NOMO-1 treated with DMSO at 0.1 percent for 48 hours (cell line): ENCODE measurements around the gene RABEP1.
A peak's percentile ranks its signal among the peaks of the same experiment; 100 is the strongest.
"Not testable (repeated sequence)": the region's sequence is repeated elsewhere in the genome, so short reads cannot be mapped to it uniquely, and the experiment has no call there.

Experiments
- DNase-seq: peaks from one replicate; lab custom pipeline; 2025; ENCODE audit not compliant: unreplicated experiment; lab: John Stamatoyannopoulos, UW

The RABEP1 gene

DNA sequence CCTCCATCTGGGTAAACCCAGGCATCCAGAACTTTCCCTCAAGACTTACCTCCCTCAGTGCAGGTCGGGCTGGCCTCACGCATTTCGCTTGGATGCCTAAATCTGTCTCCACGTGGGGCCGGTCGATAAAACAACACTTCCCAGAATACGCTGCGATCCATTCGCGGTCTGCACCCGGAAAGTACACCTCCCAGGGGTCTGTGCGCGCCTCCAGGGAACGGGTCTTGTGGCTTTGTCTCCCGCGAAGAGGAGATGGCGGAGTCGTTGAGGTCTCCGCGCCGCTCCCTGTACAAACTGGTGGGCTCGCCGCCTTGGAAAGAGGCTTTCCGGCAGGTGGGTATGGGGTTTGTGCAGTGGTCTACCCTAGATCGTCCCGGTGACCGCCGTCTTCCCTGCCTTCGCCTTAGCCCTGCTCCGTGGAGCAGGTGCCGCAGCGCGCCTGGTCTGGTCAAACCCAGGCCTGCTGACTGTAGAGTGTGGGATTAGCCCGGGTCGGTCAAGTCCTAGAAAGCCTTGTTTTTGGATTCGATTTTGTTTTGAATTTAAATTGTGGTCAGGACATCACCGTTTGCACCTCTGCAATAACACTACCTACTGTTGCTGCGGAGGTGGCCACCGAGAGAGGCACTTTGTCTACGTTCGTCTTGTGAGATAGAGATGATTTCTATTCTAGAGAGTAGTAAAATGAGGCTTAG, 138.0 kb downstream of the RABEP1 start, which contains the start of gene RPAIN:
Gene RPAIN, plus strand, starts transcription at position 224 of the 695 bp plus-strand sequence. Its CDS starts 29 bp downstream, at position 253.
- peak; percentile 91 for DNase-seq

DNA sequence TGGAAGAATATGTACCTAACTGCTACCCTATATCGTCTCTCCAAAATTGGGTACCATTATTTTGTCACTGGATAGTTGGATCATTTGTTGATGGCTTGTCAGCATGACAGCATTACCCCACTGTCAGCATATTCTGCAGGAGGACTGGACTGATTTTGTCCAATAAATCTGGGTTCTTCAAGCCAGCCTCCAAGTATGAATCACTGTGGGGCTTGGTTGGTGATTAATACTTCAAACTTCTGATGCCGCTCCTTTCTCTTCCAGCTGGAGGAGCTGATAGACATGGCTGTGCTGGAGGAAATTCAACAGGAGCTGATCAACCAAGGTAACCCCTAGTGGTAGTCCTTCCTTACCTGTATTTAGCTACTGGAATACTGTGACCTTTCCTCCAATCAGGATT, 140.4 kb downstream of the RABEP1 start:
- DNase-seq, result no peak

DNA sequence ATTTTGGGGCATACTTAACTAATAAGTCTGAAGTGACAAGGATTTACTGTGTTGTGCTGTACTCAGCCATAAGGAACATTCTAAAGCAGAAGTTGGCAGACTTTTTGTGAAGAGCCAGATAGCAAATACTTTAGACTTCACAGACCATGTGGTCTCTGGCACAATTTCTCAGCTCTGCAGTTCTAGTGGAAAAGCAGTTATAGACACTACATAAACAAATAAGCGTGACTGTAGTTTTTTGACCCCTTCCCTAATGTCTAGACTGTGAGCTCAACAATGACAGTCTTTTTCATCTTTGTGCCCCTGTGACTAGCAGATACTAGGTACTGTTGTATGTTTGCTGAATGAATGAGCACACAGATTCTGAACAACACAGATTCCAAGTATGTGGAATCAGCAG, 142.8 kb downstream of the RABEP1 start:
- DNase-seq, result no peak

DNA sequence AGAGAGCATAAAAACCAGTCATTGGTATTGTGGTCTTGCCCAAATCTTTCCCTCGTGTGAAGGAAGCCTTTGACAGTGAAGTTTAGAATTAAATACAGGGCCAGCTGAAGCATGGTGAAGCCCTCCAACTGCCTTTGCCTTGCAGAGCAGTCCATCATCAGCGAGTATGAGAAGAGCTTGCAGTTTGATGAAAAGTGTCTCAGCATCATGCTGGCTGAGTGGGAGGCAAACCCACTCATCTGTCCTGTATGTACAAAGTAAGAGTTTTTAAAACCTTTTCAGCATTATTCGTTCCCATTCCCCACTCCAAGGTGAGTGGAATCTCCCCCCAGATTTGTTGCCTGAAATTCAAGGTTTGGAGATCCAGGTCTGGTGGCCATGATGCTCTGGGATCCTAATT, 143.7 kb downstream of the RABEP1 start:
- DNase-seq, result no peak

DNA sequence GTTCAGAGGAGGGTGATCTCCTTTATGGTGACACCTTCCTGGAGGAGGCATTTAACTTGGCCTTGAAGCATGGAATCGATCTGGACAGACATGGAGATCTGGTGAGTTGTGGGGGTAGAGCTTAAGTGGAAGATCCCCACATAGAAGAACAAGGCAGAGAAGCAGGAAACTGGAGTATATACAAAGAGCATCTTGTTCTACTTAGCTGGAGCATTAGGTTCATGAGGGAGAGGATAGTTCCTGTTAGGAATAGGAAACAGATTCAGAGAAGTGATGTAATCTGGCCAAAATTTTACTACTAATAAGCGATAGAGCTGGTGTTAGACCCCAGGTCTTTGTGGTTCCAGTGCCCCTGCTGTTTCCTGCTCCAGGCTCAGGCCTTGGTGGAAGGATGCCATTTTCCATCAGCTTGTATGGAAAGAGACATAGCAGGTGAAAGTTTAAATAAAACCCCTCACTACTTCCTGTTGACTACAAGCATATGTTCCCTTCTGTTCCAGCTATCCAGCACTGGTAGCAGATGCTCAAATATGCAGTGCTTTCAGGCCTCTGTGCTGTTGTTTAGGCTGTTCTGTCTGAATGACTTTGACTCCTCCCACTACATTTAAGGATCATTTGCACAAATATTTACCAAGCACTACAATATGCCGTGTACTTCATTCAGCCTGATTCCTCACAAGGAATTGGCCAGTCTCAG, 147.3 kb downstream of the RABEP1 start:
- DNase-seq, result no peak

DNA sequence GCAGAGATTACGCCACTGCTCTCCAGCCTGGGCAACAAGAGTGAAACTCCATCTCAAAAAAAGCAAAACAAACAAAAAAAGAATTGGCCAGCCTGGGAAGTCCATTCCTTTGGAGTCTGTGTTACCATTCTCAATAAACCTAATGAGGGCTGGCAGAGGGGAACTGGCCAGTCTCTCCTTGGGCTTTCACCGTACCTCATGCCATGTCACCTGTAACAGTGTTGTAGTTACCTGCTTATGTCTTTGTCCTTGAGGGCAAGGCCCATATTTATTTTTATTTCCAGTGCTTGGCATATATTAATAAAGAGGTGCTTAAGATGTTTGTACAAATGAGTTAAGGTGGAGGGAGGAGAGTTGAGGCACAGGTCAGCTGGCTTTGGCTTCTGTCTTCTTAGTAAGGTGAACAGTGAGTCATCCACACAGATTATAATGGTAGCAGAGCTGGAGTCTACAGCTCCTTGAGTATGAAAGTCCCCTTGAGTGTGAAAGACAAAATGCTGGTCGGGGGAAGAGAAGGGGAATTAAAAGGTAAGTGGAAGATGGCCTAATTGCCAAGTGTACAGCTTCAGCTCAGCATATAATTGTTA, 148.4 kb downstream of the RABEP1 start:
- no peak for DNase-seq

DNA sequence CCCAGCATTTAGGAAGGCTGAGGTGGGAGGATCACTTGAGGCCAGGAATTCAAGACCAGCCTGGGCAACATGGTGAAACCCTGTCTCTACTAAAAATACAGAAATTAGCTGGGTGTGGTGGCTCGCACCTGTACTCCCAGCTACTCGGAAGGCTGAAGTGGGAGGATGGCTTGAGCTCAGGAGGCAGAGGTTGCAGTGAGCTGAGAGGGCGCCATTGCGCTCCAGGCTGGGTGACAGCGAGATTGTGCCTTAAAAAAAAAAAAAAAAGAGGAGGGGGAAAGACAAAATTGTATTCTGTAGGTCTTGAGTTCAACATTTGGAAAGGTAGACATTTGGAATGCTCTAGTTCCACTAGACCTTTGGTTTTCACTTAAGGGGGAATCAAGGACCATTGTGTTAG, 149.2 kb downstream of the RABEP1 start:
- not testable (repeated sequence) for DNase-seq

DNA sequence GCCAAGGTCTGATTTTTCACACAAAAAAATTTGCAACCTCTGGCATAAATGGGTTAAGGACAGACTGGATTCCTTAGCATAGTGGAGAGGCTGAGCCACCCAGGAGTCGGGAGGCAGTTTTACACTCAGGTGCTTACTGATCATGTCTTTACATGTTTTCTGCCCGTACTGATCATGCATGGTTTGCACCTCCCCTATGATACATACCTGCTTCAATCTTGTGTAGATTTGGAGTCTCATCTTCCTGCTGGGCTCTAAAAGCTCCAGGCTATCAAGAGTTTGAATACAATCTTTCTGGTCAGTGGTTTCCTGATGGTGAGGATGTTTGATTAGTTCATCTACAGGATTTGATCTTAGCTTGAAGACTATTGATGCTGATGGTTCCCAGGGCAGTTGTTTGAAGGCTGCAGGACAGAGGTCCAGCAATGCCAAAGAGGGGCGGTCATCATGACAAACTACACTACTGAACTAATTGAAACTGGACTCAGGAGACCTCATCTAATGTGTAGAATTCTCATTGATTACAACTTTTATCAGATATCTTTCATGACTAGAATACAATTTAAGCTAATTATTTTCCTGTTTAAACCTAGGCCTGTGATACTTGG, 150.0 kb downstream of the RABEP1 start:
- DNase-seq, result no peak

DNA sequence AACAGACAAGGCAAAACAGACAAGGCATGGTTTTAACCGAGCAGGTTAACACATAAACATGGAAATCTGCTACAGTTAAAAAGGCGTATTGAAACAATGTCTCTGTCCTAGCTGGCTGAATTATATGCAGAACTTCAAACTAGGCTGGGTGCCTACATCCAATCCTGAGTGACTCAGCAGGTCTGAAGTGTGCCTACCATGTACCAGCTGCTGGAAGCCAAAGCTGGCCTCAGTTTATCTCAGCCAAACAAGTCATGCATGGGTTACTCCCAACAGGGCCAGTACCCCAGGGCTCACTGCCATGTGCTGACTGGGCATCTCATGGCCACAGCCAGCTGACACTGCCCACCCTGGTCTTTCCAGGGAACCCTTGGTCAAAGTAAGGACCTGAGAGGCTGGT, 152.9 kb downstream of the RABEP1 start:
- no peak for DNase-seq
